Measurements from ENCODE around the gene BATF3.

The BATF3 gene

GRCh38 chr1:212692774-212693644, 6.6 kb downstream of the BATF3 start:
- Histone ChIP-seq H3K4me3 (ENCODE audit: low read length, poor library complexity, severe bottlenecking) (no peak overlapping the region), H3K9me2 (replicated peaks; ENCODE audit: low read depth, low read length) (no peaks in the 10 kb centered on the region), H3K27me3 (ENCODE audit: insufficient read depth, low read length, poor library complexity, severe bottlenecking) (no peaks in the 10 kb centered on the region), H4K20me1 (ENCODE audit: insufficient read depth, low read length, poor library complexity, severe bottlenecking) (no peaks in the 10 kb centered on the region), H3F3A (ENCODE audit: low read depth) (no peaks in the 10 kb centered on the region), H3K4me1 (ENCODE audit: insufficient read depth, low read length, poor library complexity, severe bottlenecking) (peaks cover 9% of the 10 kb centered on the region), H2AFZ (ENCODE audit: low read length) (no peak overlapping the region), H3K4me2 (ENCODE audit: low read depth, low read length, poor library complexity, severe bottlenecking) (no peak overlapping the region), H3K9ac (ENCODE audit: low read depth, low read length, poor library complexity, severe bottlenecking) (no peak overlapping the region), H3K9me3 (ENCODE audit: insufficient read depth, low read depth, low read length) (no peaks in the 10 kb centered on the region), H3K36me3 (ENCODE audit: insufficient read depth, low read length) (no peaks in the 10 kb centered on the region), H3K79me2 (ENCODE audit: insufficient read depth, low read length) (peaks cover 9% of the 10 kb centered on the region)
- no peak for TF ChIP-seq CTCF (conservative IDR thresholded peaks at IDR 0.05; ENCODE audit: low read length)
- no peak for TF ChIP-seq EZH2phosphoT487 (IDR thresholded peaks at IDR 0.05; ENCODE audit: borderline replicate concordance)

GRCh38 chr1:212691561-212692071, 8.0 kb downstream of the BATF3 start:
- Histone ChIP-seq H3K9ac (ENCODE audit: low read depth, low read length, poor library complexity, severe bottlenecking) (no peak overlapping the region), H3K4me3 (ENCODE audit: low read length, poor library complexity, severe bottlenecking) (no peak overlapping the region), H3K4me2 (ENCODE audit: low read depth, low read length, poor library complexity, severe bottlenecking) (no peak overlapping the region), H2AFZ (ENCODE audit: low read length) (no peak overlapping the region), H3K36me3 (ENCODE audit: insufficient read depth, low read length) (no peaks in the 10 kb centered on the region), H3K4me1 (ENCODE audit: insufficient read depth, low read length, poor library complexity, severe bottlenecking) (peaks cover 7% of the 10 kb centered on the region), H3K9me2 (replicated peaks; ENCODE audit: low read depth, low read length) (no peaks in the 10 kb centered on the region), H3K27me3 (ENCODE audit: insufficient read depth, low read length, poor library complexity, severe bottlenecking) (no peaks in the 10 kb centered on the region), H3K9me3 (ENCODE audit: insufficient read depth, low read depth, low read length) (no peaks in the 10 kb centered on the region), H4K20me1 (ENCODE audit: insufficient read depth, low read length, poor library complexity, severe bottlenecking) (no peaks in the 10 kb centered on the region), H3K79me2 (ENCODE audit: insufficient read depth, low read length) (no peaks in the 10 kb centered on the region; the same call in 1 of the 2 replicates), H3F3A (ENCODE audit: low read depth) (no peaks in the 10 kb centered on the region)
- TF ChIP-seq EZH2phosphoT487 (IDR thresholded peaks at IDR 0.05; ENCODE audit: borderline replicate concordance), result no peak
- TF ChIP-seq CTCF (conservative IDR thresholded peaks at IDR 0.05; ENCODE audit: low read length), result no peak

- no peak overlapping the region for H3K4me2 ChIP-seq (ENCODE audit: low read depth, low read length, poor library complexity, severe bottlenecking)
- no peaks in the 10 kb centered on the region for H3K9me3 ChIP-seq (ENCODE audit: insufficient read depth, low read depth, low read length)
- no peak overlapping the region for H3K4me3 ChIP-seq (ENCODE audit: low read length, poor library complexity, severe bottlenecking)
- no peaks in the 10 kb centered on the region for H4K20me1 ChIP-seq (ENCODE audit: insufficient read depth, low read length, poor library complexity, severe bottlenecking)
- no peaks in the 10 kb centered on the region for H3F3A ChIP-seq (ENCODE audit: low read depth)
- H3K9me2 ChIP-seq (replicated peaks; ENCODE audit: low read depth, low read length), result no peaks in the 10 kb centered on the region
- TF ChIP-seq CTCF (conservative IDR thresholded peaks at IDR 0.05; ENCODE audit: low read length) (no peak), EZH2phosphoT487 (IDR thresholded peaks at IDR 0.05; ENCODE audit: borderline replicate concordance) (no peak)
- no peaks in the 10 kb centered on the region for H3K27me3 ChIP-seq (ENCODE audit: insufficient read depth, low read length, poor library complexity, severe bottlenecking)
- H3K4me1 ChIP-seq (ENCODE audit: insufficient read depth, low read length, poor library complexity, severe bottlenecking), result peaks cover 7% of the 10 kb centered on the region
- no peaks in the 10 kb centered on the region; the same call in 1 of the 2 replicates for H3K36me3 ChIP-seq (ENCODE audit: insufficient read depth, low read length)
- H2AFZ ChIP-seq (ENCODE audit: low read length), result no peak overlapping the region
- no peaks in the 10 kb centered on the region; the same call in 1 of the 2 replicates for H3K79me2 ChIP-seq (ENCODE audit: insufficient read depth, low read length)
- H3K9ac ChIP-seq (ENCODE audit: low read depth, low read length, poor library complexity, severe bottlenecking), result no peak overlapping the region
These were observed 8.7 kb downstream of the BATF3 start for GRCh38 chr1:212690816-212691403.
